ENCODE results near the gene SMIM41.

The SMIM41 gene

DNA sequence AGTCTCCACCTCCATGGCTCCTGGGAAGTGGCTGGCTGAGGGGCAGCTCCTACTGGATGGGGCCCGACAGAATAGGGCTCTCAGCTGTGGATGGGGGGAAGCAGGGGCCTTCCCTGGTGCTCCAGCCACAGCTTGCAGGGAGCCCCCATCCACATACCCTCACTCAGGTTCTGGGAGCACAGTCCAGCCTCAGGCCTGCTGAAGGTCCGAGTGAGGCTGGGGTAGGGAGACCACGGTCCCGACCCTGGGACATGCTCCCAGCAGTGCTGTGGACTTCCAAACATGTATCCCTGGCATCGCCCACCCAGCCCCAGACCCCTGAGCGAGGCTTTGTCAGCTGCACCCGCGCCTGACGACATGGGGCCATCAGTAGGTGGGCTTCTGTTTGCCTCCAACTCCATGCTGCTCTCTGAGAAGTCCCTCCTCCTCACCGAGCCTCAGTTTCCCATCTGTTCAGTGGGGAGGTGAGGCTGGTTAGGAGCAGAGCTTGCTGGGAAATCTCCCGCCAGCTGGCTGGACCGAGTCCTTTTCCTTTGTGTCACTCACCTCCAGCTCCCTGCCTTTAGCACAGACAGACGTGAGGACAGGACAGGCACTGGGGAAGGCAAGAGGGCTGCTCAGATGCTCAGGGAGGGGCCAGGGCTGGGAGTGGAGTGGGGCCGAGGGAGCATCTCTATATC, 18.9 kb upstream of the SMIM41 start:
- TF ChIP-seq CTCF (conservative IDR thresholded peaks at IDR 0.05) (no peak), ZFX (IDR thresholded peaks at IDR 0.05) (no peak)

GRCh38 chr12:52061470-52062166, 17.9 kb upstream of the SMIM41 start:
- no peak for TF ChIP-seq ZFX (IDR thresholded peaks at IDR 0.05)
- no peak for TF ChIP-seq CTCF (conservative IDR thresholded peaks at IDR 0.05)
- H3K27ac ChIP-seq = no peak overlapping the region

More for the DNA sequence above, 18.9 kb upstream of the SMIM41 start:
- no peak overlapping the region for H3K27ac ChIP-seq

GRCh38 chr12:52062167-52063081, 17.1 kb upstream of the SMIM41 start:
- no peak overlapping the region for H3K27ac ChIP-seq
- TF ChIP-seq ZFX (IDR thresholded peaks at IDR 0.05) (no peak), CTCF (conservative IDR thresholded peaks at IDR 0.05) (no peak)

DNA sequence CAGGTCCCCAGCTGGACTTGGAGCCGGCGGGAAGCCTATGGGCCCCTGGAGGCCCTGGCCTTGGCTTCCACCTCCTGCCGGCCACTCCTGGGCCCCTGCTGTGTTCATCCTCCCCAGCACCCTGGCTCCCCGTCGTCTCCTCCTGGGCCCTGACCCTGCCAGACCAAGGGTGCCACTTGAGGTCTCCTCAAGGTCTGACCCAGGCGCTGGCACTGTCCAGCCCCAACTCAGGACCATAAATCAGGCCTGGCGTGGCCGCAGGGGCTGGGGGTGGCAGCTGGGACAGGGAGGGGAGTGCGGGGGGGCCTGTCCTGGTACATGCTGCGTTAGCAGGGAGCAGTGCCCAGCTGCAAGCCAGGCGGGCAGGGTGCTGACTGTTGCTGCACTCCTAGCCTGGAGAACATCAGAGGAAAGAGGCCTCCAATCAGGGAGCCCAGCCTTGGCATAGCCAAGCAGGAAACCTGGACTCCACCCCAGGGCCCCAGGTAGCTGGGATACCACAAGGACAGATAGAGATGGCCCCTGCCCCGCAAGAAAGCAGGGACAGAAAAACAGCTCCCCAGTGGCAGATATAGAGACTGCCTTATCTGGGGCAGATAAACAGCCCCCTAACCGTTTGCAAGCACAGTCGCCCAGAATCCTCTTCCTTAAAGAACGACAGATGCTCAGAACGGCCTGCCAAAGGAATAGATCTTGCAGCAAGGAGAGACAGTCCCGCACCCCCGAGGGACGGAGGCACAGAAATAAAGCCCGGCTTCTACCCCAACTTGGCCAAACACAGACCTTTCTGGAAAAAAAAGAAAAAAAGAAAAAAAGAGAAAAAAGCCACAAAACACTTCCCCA, 16.2 kb upstream of the SMIM41 start:
- no peak for TF ChIP-seq ZFX (IDR thresholded peaks at IDR 0.05)
- no peak for TF ChIP-seq CTCF (conservative IDR thresholded peaks at IDR 0.05)
- no peak overlapping the region for H3K27ac ChIP-seq

- H3K27ac ChIP-seq = no peak overlapping the region
- TF ChIP-seq CTCF (conservative IDR thresholded peaks at IDR 0.05) = no peak
- TF ChIP-seq ZFX (IDR thresholded peaks at IDR 0.05) = no peak
These were observed 15.4 kb upstream of the SMIM41 start for GRCh38 chr12:52063981-52064649.

DNA sequence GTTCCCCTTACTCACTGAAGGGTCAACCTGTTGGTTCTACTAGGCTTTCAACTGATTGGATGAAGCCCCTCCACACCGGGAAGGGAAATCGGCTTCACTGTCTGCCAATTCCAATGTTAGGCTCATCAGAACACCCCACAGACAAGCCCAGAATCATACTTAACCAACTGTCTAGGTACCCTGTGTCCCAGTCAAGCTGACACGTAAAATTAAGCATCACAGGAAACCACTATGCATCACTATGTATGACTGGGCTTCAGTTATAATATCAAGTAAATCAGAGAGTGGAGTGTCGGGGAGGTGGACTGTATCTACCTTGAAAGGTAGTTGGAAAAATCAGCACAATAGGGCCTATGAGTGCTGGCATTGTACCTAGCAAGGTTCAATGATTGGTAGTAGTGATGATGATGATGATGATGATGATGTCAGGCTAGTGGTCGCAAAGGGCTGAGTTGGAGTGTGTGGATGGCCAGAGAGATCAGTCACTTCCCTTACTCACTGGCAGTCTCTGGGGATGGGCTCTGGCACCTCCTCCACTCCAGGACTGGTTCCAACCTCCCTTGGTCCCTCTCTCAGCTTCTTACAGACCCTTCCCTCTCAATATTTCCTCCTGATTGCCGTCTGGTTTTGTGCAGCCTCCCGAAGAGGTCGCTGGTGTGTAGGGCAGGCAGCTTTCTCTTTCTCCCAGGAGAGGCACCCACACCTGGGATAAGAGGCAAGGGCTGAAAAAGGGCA, 13.0 kb upstream of the SMIM41 start:
- H3K27ac ChIP-seq = no peak overlapping the region

More for the DNA sequence above, 13.0 kb upstream of the SMIM41 start:
- TF ChIP-seq ZFX (IDR thresholded peaks at IDR 0.05) (no peak), CTCF (conservative IDR thresholded peaks at IDR 0.05) (no peak)
